Endometrium (tissue), 2 donors: Measurements from ENCODE around the gene WDR31.
"Not testable (repeated sequence)": the region's sequence is repeated elsewhere in the genome, so short reads cannot be mapped to it uniquely, and the experiment has no call there.

Experiments used
- FAIRE-seq: peaks from 2 replicates; lab custom pipeline; 2012; peaks lifted over from hg19 to GRCh38; lab: Jason Lieb, UNC
- donor health status: control.
- donor health status: control.

WDR31 gene

GRCh38 chr9:113340011-113340699 lies at the start of gene WDR31:
Gene WDR31, minus strand, starts transcription at chr9:113340275. Its CDS starts 8,253 bp downstream, at chr9:113332022.
- no peak for FAIRE-seq

GRCh38 chr9:113389451-113389850 lies 49.4 kb upstream of the WDR31 start:
- FAIRE-seq: no peak

GRCh38 chr9:113388833-113389232 lies 48.8 kb upstream of the WDR31 start:
- FAIRE-seq: no peak

- FAIRE-seq: no peak
Observed at GRCh38 chr9:113387560-113388230, 47.6 kb upstream of the WDR31 start.

- no peak for FAIRE-seq
Observed at GRCh38 chr9:113386571-113387393, 46.7 kb upstream of the WDR31 start.

- no peak for FAIRE-seq
Observed at GRCh38 chr9:113381909-113382411, 41.9 kb upstream of the WDR31 start.

- FAIRE-seq: not testable (repeated sequence)
Observed at GRCh38 chr9:113381441-113381840, 41.4 kb upstream of the WDR31 start.

GRCh38 chr9:113380869-113381378 lies 40.8 kb upstream of the WDR31 start:
- no peak for FAIRE-seq

- not testable (repeated sequence) for FAIRE-seq
Observed at GRCh38 chr9:113379829-113380210, 39.7 kb upstream of the WDR31 start.

GRCh38 chr9:113379094-113379828 lies 39.2 kb upstream of the WDR31 start:
- not testable (repeated sequence) for FAIRE-seq

GRCh38 chr9:113376634-113377567 lies 36.8 kb upstream of the WDR31 start, which contains the start of gene HDHD3:
Gene HDHD3, minus strand, starts transcription at chr9:113376986. Its CDS starts 2,632 bp downstream, at chr9:113374354.
- FAIRE-seq: no peak

- no peak for FAIRE-seq
Observed at GRCh38 chr9:113375057-113376023, 35.3 kb upstream of the WDR31 start.

- no peak for FAIRE-seq
Observed at GRCh38 chr9:113373676-113374392, 33.8 kb upstream of the WDR31 start.

GRCh38 chr9:113373256-113373655 lies 33.2 kb upstream of the WDR31 start:
- no peak for FAIRE-seq

GRCh38 chr9:113372059-113372458 lies 32.0 kb upstream of the WDR31 start:
- no peak for FAIRE-seq

- FAIRE-seq: no peak
Observed at GRCh38 chr9:113370806-113371325, 30.8 kb upstream of the WDR31 start.

GRCh38 chr9:113369855-113370140 lies 29.7 kb upstream of the WDR31 start:
- no peak for FAIRE-seq
